Kidney tubule cell (primary cell): ENCODE measurements around the gene PRKN.

Source experiments
- DNase-seq: peaks from one replicate; pipeline ENCODE4 v3.0.0-alpha.2; 2018; ENCODE audit warnings: low spot score

Gene PRKN

DNA sequence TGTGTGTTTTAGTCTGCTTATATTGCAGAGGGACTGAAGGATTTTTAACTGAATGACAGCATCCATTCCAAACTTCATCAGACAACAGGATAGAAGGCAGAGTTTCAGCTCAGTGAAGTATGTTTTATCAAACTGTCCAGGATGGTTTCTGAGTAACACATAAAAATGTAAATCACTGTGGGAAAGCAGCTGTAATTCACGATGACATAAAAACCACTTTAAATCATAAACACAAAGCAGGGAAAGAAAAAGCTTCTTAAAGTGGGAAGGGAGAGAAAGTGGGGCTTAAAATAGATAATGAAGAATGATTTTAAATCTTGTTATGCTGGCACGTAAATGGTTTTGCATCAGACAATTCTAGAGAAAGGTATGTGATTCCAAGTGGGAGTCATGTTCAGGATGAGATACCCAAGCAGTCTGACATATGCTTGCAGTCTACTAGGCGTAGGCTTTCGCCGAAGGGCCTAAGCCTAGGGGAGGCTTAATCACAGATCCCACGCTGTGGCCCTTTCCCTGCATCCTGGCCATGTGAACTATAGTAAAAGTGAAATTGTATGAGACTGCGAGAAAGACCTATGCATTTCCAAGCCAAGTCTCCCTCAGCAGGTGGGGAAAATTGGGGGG lies 610.6 kb downstream of the PRKN start:
- no peak for DNase-seq

DNA sequence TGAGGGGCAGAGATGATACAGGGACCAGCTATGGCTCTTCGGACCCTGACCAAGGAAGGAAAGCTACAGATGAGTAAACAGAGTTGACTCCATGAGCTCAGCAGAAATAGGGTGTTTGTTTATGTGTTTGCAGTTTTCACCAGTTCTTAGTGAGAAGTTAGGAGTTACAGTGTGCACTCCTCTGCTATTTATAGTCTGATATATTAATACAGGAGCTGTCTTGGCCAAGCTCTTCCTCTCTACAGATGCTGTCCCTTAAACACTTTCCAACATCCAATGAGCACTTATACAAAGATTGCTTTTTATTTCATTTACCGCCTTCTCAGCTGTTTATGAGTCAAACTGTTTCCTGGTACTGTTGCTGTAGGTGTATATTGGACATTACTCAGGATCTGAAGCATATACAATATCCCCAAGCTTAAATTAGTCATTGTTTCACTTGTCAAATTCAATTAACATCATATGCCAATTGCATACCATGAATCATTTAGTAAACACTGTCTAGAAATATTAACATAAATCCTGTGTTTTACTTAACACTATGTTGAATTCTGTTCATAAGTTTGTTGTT lies 618.0 kb downstream of the PRKN start:
- peak; percentile 11 for DNase-seq

DNA sequence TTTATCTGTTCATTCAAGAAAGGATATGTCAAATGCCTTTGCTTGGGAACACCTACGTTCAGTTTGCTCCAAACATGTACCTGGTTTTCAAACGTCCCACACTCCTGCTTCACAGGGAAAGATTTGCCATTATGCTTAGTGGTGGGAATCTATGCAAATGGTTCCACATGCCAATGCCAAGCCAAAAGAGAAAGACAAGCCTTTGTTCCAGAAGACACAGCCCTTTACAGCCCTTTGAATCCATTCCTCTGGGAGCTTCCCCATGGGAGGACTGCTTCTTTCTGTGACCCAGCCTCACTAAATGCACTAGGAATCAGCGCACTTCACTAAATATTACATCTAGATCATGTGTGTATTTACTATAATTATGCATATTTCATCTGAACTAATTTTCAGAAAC lies 619.5 kb downstream of the PRKN start:
- DNase-seq = no peak

DNA sequence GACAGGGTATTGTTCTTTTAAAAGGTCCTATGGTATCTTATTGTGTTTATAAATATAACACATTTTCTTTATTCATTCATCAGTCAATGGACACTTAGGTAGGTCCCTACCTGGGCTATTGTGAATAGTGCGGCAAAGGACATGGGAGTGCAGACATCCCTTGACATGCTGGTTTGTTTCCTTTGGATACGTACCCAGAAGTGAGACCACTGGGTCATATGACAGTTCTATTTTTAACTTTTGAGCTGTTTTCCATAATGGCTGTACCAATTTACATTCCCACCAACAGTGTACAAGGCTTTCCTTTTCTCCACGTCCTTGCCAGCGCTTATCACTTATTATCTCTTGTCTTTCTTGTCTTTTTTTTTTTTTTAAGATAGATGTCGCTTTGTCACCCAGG lies 627.5 kb downstream of the PRKN start:
- no peak for DNase-seq

DNA sequence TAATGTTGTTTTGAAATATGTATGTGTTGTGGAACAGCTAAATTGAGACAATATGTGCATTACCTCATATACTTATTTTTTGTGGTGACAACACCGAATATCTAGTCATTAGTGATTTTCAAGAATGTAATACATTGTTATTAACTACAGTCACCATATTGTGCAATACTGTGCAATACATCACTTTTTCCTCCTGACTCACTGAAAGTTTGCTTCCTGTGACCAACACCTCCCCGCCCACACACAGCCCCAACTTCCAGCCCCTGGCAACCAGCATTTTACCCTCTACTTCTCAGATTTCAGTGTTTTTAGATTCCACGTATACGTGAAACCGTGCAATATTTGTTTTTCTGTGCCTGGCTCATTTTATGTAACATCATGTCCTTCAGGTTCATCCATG lies 627.9 kb downstream of the PRKN start:
- peak; percentile 95 for DNase-seq

DNA sequence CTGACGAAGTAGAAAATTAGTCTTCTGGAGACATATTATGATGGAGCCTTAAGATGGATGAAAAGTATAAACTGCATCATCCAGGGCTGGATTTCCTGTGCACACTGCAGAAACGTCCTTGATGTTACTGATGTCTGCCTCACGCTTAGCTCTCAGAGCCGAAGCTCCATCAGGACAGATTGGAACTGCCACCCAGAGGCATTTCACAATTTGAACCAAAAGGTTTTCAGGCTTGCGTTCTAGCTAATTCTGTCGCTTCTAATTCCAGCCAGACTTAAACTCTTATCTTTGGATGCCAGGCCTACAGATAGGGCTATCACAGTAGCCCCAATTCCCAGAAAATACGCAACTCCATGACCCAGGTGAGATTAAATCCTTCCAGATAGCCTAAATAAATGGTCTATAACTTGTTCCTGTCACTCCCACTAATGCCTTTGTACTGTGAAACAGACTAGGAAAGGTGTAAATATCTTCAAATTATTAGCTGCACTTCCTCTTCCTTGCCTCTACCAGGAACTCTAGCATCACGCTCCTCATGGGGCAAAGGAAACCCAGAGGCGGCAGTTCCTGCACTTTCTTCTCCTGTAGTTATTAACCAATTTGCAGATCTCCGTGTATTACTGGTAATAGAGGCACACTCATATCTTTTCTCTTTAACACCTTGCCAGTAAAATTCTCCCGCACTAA lies 634.6 kb downstream of the PRKN start:
- DNase-seq = no peak

DNA sequence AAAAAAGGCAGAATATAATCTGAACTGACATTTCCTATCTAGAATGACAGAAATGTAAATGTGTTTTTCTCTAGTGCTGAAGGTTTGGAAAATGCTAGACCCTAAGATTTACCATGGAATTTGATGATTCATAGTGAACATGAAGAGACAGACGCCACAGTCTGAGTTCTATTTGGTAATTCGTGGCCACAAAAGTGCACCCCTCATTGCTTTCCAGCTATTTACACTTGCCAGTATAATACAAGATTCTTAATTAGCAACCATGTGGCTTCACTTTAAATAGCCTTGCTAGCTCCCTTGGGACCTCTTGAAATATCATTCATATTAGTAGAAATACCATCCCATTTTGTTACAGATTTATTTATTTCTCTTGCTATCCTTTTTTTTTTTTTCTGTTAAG lies 636.8 kb downstream of the PRKN start:
- peak; percentile 92 for DNase-seq

DNA sequence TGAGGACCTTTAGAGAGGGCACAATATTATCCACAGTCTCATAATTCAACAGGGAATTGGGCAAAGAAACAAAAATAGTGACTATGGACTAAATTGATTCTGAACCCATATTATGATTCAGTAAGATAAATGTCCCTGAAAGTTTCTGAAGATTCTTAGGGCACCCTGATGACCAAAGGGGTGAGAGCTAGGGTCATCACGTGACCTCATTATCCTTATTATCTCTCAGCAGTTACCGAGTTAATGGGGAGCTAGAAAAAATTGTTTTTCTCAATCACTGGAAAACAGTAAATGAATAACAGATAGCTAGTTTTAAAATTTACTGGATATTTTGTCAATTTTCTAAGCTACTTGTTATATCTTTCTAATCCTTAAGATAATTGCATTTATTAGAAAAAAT lies 639.5 kb downstream of the PRKN start:
- DNase-seq = no peak

DNA sequence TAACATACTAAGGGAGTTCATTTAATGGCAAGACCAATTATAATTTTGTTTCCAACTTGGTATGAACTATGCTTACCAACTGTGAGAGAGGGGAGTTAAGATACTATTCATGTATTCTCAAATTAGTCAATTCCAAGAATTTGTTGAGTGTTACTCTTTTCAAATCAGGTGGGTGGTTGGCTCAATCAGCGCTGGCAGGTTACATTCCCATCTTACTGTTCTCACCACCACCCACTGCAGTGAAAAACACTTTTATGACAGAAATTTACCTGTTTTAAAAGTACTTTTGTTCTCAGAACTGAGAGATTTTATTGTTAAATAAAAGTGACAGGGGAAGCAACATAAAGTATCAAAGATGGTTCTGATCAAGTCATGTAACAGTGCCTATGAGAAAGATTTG lies 642.0 kb downstream of the PRKN start:
- no peak for DNase-seq

DNA sequence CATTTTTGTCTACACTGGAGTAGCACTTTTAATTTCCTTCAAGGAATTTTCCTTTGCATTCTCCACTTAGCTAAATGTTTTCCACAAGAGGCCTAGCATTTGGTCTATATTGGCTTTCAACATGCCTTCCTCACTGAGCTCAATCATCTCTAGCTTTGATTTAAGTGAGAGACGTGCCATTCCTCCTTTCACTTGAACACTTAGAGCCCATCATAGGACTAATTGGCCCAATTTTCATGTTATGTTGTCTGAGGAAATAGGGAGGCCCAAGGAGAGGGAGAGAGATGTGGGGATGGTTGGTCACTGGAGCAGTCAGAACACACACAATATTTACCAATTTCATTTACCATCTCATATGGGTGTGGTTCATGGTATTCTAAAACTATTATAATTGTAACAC lies 645.0 kb downstream of the PRKN start:
- DNase-seq = no peak

DNA sequence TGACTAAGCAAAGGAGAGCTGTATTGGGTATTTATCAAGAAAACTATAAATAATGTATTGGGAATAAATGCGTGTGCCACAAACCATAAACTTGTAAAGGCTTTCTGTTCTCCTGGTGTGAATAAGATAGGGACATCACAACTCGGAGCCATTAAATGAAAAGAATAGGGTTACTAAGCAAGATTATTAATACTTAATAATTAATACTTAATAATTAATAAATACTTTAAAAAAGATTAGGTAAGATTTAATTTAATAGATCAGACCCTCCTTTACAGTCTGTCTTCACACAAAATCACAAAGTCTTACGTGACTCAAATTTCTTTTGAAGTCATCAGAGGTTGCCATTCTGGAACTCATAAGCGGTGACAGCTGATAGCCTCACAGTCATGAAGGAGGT lies 648.9 kb downstream of the PRKN start:
- no peak for DNase-seq

DNA sequence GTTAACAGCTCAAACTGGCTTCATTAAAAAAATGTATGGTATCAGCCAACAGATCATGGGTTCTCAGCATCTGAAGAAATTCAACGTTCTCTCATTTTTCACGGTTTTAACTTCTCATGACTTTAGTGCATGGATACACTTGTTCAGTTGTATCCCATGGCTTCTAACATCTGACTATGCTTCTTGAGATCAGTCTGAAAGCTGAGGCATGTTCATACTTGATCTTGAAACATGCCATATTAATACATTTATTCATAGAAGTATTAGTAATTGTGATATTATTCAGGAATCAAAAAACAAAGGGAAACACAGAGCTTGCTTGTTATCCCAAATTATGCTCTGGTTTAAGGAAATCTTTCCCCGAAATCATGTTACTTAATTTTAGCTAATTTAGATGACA lies 649.4 kb downstream of the PRKN start:
- no peak for DNase-seq

DNA sequence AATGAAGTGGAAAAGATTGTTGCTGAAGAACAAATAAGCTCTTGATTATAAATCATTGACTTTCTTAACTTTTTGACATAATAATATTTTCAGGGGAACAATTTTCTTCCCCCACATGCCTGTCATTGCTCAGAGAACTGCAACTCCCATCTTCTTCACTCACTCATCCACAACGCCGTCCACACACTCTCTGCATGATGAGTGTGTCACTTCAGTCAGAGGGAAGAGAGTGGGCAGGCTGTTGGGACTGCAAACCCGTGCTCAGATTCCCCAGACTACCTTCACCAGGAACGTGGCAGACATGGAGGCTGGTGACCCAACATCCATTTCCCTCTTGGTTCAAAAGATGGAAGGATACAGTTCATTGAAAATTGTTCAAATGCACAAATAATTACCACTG lies 650.8 kb downstream of the PRKN start:
- no peak for DNase-seq

DNA sequence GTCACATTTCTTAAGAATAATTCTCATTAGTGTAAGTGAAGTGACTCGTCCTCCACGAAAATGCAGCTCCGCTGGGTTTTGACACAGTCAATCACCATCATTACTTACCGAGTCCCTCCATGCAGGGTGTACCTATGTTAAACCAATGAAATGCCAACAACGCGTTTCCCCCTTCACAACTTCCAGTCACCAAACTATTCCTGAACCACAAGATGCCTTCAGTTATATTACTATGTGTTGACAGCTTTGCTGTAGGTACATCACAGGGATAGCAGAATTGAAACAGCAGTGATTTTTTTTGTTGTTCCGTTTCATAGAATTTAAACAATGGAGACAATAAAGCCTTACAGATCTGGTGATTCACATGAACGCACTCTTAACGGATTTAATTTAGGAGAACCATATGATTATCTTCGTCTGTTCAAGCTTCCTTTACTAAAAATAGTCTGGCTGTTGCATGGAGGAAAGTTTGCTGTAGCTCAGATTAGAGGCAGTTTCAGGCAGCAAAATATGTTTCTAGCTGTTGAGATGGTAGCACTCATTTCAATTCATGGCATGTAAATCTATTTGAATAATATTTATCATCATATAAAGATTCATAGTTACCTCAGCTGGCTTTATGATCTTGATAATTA lies 652.8 kb downstream of the PRKN start:
- DNase-seq = peak; percentile 38

DNA sequence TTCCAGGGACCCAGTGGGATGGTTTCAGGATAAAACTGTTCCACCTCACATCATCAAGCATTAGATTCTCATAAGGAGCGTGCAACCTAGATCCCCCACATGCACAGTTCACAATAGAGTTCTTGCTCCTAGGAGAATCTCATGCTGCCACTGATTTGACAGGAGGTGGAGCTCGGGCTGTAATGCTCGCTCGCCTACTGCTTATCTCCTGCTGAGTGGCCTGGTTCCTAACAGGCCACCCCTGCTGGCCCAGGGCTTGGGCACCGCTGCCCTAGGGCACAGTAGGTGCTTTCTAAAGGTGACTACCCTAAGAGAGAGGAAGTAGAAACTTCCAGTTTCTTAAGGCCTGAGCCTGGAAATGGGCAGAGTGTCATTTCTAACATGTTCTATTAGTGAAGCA lies 656.9 kb downstream of the PRKN start:
- no peak for DNase-seq

DNA sequence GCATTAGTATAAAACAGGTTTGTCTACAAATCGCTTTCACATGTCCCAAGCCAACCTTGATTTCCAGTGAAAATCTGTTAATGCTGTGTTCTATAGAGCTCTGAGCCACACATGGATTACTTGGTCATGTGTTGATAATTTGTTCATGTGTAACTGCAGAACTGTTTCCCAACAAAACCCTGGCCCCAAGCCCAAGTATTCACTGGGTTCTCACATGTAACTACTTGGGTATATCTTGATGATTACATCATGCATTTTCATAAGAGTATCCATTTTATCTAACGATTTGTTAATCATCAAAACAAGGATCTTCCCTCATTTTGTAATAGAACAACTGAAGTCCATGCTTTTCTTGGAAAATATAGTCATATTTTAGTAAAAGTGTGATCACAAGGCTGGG lies 657.6 kb downstream of the PRKN start:
- no peak for DNase-seq

DNA sequence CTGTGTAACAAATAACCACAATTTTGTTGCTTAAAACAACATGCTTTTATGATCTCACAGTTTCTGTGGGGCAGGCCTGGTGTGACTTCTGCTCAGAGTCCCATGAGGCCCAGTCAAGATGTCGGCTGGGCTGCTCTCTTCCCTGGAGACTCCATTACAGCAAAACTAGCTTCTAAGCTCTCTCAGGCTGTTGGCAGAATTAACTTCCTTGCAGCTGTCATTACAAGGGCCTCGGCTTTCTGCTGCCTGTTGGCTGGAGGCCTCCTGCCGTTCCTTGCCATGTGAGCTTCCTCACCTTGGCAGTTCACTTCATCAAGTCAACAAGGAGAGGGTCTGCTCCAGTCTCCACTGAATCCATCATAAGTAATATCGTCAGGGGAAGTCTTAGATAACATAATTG lies 659.2 kb downstream of the PRKN start:
- no peak for DNase-seq

DNA sequence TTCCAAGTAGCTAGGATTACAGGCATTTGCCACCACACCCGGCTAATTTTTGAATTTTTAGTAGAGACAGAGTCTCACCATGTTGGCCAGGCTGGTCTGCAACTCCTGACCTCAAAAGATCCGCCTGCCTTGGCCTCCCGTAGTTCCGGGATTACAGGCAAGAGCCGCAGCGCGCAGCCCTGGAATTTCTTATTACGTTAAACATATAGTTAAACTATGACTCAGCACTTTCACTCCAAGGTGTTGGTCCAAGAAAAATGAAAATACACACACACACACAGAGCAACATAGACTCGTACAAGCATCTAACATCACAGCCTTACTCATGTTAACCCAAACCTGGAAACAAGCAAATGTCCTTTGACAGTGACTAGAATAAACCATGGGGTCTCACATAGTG lies 663.9 kb downstream of the PRKN start:
- no peak for DNase-seq

DNA sequence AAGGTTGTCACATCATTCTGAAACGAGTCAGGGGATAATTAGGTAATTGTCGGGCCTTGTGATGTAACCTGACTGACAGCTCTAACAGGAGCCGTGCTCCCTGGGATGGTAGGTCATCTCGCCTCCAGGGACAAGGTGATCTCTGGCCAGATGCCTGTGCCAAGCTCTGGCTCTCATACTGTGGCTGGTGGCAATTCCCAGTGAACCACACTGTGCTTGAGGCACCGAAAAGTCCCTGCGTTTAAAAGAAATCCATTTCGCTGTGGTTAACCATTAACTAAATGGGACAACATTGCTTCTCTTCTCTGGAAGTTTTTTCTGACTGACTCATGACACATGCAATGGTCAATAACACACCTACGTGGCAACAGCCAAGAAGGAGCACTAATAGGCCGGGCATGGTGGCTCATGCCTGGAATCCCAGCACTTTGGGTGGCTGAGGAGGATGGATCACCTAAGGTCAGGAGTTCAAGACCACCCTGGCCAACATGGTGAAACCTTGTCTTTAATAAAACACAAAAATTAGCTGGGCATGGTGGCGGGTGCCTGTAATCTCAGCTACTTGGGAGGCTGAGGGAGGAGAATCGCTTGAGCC lies 669.2 kb downstream of the PRKN start:
- DNase-seq = peak; percentile 99

DNA sequence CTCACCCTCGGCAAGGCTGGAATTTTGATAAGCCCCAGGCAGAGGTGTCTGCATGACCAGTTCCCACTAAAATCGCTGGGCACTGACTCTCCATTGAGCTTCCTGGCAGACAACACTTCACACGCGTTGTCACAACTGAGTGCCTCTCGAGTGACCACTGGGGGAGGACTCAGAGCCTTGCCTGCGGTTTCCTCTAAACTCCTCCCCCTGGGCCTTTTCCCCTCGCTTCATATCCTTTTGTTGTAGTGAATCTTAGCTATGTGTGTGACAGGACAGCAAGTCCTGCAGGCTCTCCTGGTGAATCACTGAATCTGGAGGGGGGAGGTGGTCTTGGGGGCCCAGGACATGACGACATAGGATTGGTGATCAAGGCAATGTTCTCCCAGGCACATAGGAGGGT lies 670.8 kb downstream of the PRKN start:
- DNase-seq = peak; percentile 94

DNA sequence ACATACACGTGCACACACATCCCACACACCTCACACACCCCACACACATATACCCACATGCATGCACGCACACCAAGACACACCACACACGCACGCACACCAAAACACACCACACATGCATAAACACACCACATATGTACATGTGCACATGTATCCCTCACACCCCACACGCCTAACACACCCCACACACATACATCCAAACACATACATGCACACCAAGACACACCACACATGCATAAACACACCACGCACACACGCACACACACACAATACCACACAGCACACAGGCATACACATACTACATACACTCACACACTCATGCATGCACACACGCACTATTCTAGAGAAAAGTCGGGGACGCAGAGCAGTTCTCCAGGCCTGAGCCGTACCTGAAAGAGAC lies 671.5 kb downstream of the PRKN start:
- no peak for DNase-seq

DNA sequence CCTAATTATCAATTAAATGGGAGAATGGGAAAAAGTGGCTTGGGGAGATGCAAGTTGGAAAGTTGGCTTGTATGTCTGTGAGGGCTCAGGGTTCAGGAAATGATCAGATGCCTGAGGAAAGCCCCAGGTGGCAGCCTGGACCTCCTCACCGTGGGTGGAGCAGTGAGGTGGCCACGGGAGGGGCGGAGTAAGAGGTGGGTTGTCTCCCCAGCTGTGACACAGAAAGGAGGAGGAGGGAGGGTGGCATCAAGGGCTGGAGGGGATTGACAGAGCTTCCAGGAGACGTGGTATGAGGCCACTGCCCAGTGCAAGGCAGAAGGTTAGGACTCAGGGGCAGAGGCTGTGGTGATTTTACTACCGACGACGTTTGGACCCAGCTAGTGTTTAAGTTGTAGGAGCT lies 672.2 kb downstream of the PRKN start:
- peak; percentile 62 for DNase-seq

DNA sequence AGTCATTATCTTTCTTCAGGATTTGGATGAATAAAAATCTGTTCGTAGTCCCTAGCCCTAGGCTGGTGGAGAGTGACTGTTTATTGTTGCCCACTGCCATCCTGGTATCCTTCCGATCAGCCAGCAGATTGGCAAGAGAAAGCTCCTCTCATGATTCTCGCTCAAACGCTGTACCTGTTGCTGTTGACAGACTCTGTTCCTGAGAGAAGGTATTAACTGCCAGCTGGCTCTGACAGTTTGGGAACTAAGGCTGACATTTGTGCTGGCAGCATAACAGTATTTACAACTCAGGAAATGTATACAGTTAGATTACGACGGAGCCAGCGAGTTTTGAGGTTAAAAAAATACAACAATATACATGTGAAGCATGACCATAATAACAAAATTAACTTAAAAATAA lies 674.5 kb downstream of the PRKN start:
- no peak for DNase-seq
